ENCODE measurements around the gene GDPD5. TPM values are rescaled to one million over a fixed set of nuclear protein-coding genes. Genes with fewer than 3 reads are reported as not detected.

Gene GDPD5
- total and polyA plus RNA-seq, 9 donors: 3.8 to 15.8 (median 8.1) TPM

GRCh38 chr11:75434051-75434450 lies 91.7 kb downstream of the GDPD5 start:
- no peak for TF ChIP-seq CTCF (IDR thresholded peaks at IDR 0.05)
- TF ChIP-seq EP300 (IDR thresholded peaks at IDR 0.05): no peak
- no peak for TF ChIP-seq POLR2A (IDR thresholded peaks at IDR 0.05)
- Histone ChIP-seq H3K27me3 (peaks cover 5% of the 10 kb centered on the region), H3K4me3 (no peak overlapping the region), H3K4me1 (ENCODE audit: insufficient read depth) (peaks cover 5% of the 10 kb centered on the region), H3K9me3 (no peaks in the 10 kb centered on the region), H3K36me3 (no peaks in the 10 kb centered on the region), H3K27ac (no peak overlapping the region)
- no peak for DNase-seq
- 92 to 97% (median 94%) methylated on average over 4 of the region's 4 CpGs for WGBS, 3 donors
- intact Hi-C loops (cut with DNase I): no loop called here

GRCh38 chr11:75433443-75433842 lies 92.3 kb downstream of the GDPD5 start:
- Histone ChIP-seq H3K36me3 (no peaks in the 10 kb centered on the region), H3K4me1 (ENCODE audit: insufficient read depth) (peaks cover 5% of the 10 kb centered on the region), H3K9me3 (no peaks in the 10 kb centered on the region), H3K27ac (no peak overlapping the region), H3K4me3 (no peak overlapping the region), H3K27me3 (peaks cover 5% of the 10 kb centered on the region)
- 78 to 82% (median 79%) methylated on average over 6 of the region's 6 CpGs for WGBS, 3 donors
- TF ChIP-seq POLR2A (IDR thresholded peaks at IDR 0.05): no peak
- TF ChIP-seq EP300 (IDR thresholded peaks at IDR 0.05): no peak
- TF ChIP-seq CTCF (IDR thresholded peaks at IDR 0.05): no peak
- intact Hi-C loops (cut with DNase I): no loop called here
- no peak for DNase-seq

GRCh38 chr11:75432911-75433321 lies 92.8 kb downstream of the GDPD5 start, which contains the start of gene KLHL35:
TSS of gene KLHL35 (minus strand) at chr11:75433203. CDS start at chr11:75430629, 2,574 bp downstream.
- intact Hi-C loops (cut with DNase I): no loop called here
- H3K27me3 ChIP-seq: peaks cover 5% of the 10 kb centered on the region
- TF ChIP-seq POLR2A (IDR thresholded peaks at IDR 0.05): no peak
- no peak for TF ChIP-seq EP300 (IDR thresholded peaks at IDR 0.05)

GRCh38 chr11:75431533-75432525 lies 93.9 kb downstream of the GDPD5 start:
- TF ChIP-seq POLR2A (IDR thresholded peaks at IDR 0.05) (no peak), CTCF (IDR thresholded peaks at IDR 0.05) (no peak)
- no peak overlapping the region for H3K27ac ChIP-seq
- no peaks in the 10 kb centered on the region for H3K9me3 ChIP-seq
- peaks cover 5% of the 10 kb centered on the region for H3K4me1 ChIP-seq (ENCODE audit: insufficient read depth)
- no peaks in the 10 kb centered on the region for H3K36me3 ChIP-seq
- 50 to 54% (median 51%) methylated on average over 16 of the region's 16 CpGs for WGBS, 3 donors
- DNase-seq: no peak
- intact Hi-C loops (cut with DNase I): no loop called here
- peaks cover 5% of the 10 kb centered on the region for H3K27me3 ChIP-seq
- no peak overlapping the region for H3K4me3 ChIP-seq

More at GRCh38 chr11:75432911-75433321, 92.8 kb downstream of the GDPD5 start, which contains the start of gene KLHL35:
- 8 to 12% (median 11%) methylated on average over 14 of the region's 14 CpGs for WGBS, 3 donors
- H3K4me1 ChIP-seq (ENCODE audit: insufficient read depth): peaks cover 5% of the 10 kb centered on the region
- no peak for DNase-seq
- no peaks in the 10 kb centered on the region for H3K9me3 ChIP-seq
- H3K4me3 ChIP-seq: no peak within 1 kb of the TSS
- H3K27ac ChIP-seq: no peak within 1 kb of the TSS
- no peaks in the 10 kb centered on the region for H3K36me3 ChIP-seq

Measured in ovary (tissue), 9 donors.